GM18873 (cell line): Measurements from ENCODE around the gene PAK4.
A peak's percentile ranks its signal among the peaks of the same experiment; 100 is the strongest.
"Not testable (repeated sequence)": the region's sequence is repeated elsewhere in the genome, so short reads cannot be mapped to it uniquely, and the experiment has no call there.

Experiments used
- ATAC-seq: cut with Tn5 transposase; IDR thresholded peaks from one replicate; pipeline ENCODE4 v1.9.1; 2021; ENCODE audit warnings: mild to moderate bottlenecking, moderate library complexity, moderate number of reproducible peaks; ENCODE audit not compliant: unreplicated experiment, low FRiP score

PAK4 gene

DNA sequence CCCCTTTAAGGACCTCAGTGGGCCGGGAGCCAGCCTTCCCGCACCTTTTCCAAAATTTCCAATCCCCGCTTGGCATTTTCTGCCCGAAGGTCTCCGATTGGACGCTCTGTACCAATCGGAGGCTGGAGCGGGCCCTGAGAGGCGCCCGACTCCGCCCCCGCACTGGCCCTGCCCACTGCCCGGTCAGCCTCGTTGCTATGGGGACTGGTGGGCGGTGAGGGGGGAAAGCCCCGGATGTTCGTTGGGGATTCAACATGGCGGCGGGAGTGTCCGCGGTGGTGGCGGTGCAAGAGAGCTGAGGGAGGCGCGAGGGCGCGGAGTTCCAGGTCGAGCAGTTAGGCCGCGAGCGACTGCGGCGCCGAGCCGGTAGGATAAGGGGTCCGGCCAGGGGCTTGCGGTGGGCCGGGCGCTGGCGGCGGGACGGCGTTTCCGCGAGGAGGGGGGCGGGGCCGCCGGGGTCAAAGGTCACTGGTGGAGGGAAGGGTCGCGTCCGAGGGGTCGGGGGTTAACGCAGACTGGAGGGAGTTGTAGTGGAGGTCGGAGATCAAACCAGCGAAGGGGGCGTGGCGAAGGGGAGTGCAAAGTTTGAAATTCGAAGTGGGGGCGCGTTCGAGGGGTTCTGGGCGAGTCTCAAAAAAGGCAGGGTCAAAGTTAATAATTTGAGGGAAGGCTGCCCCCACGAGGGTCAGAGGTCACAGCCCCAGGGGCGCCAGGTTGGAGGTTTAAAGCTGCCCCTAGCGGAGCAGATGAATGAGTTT is at the start of gene PAK4:
Gene PAK4 (plus strand): TSS at position 233 of the 758 bp plus-strand sequence. CDS start 43,768 bp downstream, outside the sequence.
- ATAC-seq, result peak; percentile 75

GRCh38 chr19:39077323-39077722 is 48.3 kb upstream of the PAK4 start:
- no peak for ATAC-seq

DNA sequence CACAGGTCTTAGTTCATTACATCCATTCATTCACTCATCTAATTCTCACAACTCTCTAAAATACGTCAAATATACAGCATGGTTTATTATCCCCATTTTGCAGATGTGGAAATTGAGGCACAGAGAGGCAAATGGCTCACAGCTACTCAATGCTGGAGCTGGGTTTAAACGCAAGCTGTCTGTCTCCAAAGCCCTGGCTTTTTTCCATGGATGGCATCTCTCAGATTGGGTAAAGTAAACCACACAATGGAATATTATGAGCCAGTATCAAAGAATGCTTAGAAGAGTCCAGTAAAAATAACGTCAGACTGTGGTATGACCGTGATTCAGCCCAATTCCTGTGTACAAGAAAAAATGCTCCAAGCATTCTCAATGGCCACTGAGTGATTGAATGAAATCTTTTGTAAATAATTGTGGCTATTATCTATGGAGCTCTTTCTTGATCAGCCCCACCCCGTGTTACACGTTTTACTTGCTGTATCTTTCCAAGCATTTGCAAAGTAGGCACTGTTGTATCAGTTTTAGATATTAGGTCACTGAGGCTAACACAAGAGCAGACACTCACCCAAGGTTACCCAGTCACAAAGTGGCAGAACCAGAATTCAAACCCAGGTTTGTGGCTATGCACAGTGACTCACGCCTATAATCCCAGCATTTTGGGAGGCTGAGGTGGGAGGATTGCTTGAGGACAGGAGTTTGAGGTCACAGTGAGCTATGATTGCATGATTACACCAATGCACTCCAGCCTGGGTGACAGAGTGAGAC is 47.0 kb upstream of the PAK4 start:
- ATAC-seq, result no peak

- no peak for ATAC-seq
Observed at GRCh38 chr19:39080431-39080830, 45.2 kb upstream of the PAK4 start.

- no peak for ATAC-seq
Observed at GRCh38 chr19:39082167-39082566, 43.4 kb upstream of the PAK4 start.

DNA sequence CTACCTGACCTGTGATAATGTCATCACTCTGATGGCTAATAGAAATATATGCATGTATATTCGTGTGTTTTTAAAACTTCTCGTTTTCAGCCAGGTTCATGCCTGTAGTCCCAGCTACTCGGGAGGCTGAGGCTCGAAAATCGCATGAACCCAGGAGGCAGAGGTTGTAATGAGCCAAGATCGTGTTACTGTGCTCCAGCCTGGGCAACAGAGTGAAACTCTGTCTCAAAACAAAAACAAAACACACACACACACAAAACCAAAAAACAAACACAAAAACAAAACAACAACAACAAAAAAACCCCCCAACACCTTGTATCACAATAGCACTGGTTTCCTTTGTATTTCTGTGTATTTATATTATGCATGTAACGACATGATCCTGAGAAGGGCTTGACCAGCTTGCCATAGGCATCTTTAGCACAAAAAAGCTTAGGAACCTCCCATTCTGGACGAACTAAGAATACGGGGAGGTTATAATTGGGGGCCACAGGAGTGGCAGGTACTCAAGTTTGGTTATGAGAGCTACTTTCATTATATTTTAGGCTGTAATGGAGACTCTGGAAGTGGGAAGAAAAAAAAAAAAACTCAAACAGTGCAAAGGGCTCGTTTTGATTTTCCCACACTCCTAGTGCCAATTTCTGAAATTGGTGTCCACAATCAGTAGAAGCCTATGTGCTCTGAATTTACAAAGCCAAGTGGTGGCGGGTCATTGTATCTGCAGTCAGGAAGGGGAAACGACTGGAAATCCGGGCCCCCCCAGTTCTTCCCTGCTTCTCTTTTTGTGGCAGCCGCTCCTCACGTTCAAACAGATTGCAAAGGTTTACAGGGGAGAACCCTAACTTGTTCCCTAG is 42.6 kb upstream of the PAK4 start:
- no peak for ATAC-seq

GRCh38 chr19:39083599-39083982 is 42.0 kb upstream of the PAK4 start:
- no peak for ATAC-seq

DNA sequence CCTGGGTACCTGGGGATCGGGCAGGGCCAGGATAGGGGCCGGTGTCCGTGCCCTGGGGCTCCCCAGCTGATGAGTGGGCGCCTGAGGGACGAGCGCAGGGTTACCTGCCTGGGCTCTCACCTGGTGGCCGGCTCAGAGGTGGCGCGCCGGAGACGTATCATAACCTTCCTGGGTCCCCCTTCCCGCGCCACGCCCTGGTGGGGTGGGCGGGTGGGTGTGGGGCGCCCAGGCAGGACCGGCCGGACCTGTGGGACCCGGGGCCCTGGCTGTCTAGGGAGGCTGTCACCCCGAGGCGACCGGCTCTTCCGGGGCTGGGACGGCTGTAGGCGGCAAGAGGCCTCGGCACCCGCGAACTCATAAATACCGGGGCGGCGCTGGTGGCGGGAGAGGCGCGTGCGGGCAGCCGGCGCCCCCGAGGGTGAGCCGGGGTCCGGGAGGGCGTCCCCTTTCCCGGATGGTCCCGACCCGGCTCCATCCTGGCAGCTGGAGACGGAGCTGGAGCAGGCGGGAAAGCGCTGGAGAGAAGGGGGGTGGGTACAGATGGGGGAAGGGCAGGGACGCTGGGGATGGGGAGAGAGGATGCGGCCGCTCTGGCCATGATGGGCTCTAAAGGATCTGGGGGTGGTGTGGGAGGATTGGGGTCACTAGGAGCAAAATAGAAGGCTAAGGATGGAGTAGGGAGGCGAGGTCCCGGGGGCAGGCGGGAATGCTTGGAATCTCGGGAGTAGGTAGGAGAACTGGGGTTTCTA is 41.4 kb upstream of the PAK4 start, which contains the start of gene ACP7:
Gene ACP7 (plus strand): TSS at position 386 of the 749 bp plus-strand sequence. CDS start 902 bp downstream, outside the sequence.
- no peak for ATAC-seq

DNA sequence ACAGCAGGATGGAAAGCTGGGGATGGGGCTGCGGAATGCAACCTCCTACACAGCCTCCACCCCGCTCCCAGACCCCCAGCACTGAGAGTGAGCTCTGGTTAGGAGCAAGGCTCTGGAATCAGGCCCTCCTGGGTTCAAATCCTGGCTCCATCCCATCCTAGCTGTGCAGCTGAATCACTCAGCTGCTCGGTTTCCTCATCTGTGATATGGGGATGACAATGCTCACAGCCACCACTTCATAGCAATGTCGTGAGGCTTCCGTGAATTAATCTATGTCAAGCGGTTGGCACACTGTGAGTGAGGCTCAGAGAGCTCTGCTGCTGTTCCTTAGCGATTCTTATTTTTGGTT is 40.9 kb upstream of the PAK4 start:
- ATAC-seq, result no peak

DNA sequence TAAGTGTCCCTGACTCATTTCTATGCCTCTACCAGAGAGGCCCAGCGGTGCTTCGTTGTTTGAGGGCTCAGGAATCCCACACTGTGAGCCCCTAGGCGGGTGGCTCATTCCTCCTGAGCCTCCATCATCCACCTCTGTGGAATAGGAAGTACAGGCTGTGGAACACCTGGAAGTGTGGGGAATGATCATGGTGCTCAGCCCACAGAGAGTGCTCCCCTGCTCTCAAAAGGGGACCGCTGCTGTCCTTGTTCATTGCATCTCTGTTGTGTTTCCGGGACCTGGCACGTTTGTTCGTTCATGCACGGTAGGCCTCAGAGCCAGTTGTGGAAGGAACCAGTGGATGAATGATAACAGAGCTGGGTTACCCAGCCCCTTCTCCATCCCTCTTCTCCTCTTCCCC is 40.2 kb upstream of the PAK4 start:
- no peak for ATAC-seq

- ATAC-seq, result no peak
Observed at GRCh38 chr19:39086386-39086785, 39.2 kb upstream of the PAK4 start.

DNA sequence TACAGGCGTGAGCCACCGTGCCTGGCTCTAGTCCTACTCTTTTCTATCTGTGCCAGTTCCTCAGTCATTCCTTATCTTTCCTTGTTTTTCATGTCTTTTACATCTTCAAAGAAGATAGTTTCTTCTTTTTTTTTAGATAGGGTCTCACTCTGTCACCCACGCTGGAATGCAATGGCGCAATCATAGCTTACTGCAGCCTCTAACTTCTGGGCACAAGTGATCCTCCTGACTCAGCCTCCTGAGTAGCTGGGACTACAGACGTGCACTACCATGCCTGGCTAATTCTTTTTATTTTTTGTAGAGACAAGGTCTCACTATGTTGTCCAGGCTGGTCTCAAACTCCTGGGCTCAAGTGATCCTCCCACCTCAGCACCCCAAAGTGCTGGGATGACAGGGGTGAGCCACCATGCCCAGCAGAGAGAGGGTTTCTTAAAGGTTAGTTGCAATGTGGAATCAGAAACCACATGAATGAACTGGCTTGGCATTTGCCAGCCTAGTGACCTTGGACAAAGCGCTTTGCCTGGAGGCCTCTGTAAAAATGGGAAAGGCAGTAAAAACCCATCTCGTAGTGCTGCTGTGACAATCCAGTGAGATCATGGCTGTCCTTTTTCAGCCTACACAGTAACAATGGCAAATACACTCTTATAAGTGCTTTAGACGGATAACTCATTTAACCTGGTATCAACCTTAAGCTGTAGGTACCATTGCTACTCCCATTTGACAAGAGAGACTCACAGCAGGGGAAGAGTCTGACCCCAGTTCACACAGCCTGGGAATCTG is 37.5 kb upstream of the PAK4 start:
- ATAC-seq, result no peak

DNA sequence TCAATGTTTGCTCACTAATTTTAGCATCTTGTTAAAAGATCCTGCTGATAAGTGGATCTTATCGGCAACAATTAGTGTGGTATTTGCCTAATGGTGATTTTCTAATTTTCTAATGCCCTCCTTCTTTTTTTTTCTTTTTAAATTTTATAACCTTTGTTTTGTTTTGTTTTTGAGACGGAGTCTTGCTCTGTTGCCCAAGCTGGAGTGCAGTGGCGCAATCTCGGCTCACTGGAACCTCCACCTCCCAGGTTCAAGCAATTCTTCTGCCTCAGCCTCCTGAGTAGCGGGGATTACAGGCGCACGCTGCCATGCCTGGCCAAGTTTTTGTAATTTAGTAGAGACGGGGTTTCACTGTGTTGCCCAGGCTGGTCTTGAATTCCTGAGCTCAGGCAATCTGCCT is 35.6 kb upstream of the PAK4 start:
- not testable (repeated sequence) for ATAC-seq

GRCh38 chr19:39090881-39091280 is 34.7 kb upstream of the PAK4 start:
- no peak for ATAC-seq

GRCh38 chr19:39095799-39096540 is 29.6 kb upstream of the PAK4 start:
- not testable (repeated sequence) for ATAC-seq

GRCh38 chr19:39097299-39097698 is 28.3 kb upstream of the PAK4 start:
- ATAC-seq, result no peak

GRCh38 chr19:39097721-39098120 is 27.9 kb upstream of the PAK4 start:
- no peak for ATAC-seq

DNA sequence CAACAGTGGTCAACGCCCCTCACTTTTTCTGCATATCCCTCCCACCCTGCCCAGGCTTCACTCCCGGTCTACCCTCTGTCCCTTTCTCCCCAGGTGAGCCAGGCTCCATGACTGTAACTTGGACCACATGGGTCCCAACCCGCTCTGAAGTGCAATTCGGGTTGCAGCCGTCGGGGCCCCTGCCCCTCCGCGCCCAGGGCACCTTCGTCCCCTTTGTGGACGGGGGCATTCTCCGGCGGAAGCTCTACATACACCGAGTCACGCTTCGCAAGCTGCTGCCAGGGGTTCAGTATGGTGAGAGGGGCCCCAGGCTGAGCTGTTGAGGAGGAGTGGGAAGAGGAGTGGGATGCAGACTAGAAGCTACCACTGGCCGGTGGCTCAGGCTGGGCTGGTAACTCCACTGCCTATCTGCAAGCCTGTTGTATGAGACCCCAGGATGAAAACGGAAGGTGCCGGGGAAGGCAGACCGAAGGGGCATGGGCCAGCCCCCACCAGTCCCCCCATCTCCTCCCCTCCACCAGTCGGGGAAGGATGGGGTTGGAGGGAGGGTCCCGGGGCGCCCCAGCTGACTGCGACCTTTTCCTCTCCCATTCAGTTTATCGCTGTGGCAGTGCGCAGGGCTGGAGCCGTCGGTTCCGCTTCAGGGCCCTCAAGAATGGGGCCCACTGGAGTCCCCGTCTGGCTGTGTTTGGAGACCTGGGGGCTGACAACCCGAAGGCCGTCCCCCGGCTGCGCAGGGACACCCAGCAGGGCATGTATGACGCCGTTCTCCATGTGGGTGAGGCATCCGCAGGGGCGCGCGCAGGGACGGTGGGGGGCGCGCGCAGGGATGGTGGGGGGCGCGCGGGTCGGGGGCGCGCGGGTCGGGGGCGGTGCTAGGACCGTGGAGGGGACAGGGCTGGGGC is 27.0 kb upstream of the PAK4 start:
- ATAC-seq, result no peak
